ENCODE measurements around the gene TRIM63. TPM values are rescaled to one million over a fixed set of nuclear protein-coding genes. Genes with fewer than 3 reads are reported as not detected.

The TRIM63 gene
- total RNA-seq, 2 donors from 2014 or later = not detected

DNA sequence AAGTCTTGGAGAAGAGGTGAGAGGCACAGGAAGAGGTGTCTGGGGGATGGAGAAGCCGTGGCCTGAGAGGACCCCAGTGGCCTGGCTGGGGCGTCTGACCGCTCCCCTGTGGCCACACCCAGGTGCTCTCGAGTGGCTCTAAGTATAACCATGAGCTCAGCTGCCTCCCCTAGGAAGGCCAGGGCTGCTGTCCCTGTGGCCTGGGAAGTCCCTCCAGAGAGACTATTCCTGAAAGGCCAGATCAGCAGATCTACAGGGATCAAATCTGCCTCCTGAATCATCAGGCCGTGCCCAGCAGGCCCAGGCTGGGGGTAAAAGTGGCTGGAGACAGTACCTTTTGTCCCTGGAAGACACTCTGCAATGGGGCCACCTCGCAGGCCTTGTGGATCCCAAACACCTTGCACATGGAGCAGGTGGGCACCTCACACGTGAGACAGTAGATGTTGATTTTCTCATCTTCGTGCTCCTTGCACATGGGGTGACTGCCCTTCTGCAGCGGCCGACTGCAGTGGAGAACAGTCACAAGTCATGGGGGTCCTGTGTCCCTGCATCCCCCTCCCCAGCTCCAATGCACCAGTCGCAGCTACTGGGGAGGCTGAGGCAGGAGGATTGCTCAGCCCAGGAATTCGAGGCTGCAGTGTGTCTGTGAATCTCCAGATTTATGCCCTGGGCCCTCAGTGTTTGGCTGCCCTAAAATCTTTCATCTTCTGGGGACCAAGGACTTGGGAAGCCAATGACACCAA lies 6.4 kb downstream of the TRIM63 start:
- Mint-ChIP-seq H3K27ac (no peak overlapping the region), H3K36me3 (ENCODE audit: low read depth) (peaks cover 3% of the 10 kb centered on the region), H3K27me3 (peaks cover 52% of the 10 kb centered on the region), H3K4me1 (no peaks in the 10 kb centered on the region), H3K4me3 (no peak overlapping the region)
- ATAC-seq (no peak), DNase-seq (no peak)
- H3K9me3 ChIP-seq (ENCODE audit: control insufficient read depth, low read length, poor library complexity, severe bottlenecking) = no peaks in the 10 kb centered on the region

DNA sequence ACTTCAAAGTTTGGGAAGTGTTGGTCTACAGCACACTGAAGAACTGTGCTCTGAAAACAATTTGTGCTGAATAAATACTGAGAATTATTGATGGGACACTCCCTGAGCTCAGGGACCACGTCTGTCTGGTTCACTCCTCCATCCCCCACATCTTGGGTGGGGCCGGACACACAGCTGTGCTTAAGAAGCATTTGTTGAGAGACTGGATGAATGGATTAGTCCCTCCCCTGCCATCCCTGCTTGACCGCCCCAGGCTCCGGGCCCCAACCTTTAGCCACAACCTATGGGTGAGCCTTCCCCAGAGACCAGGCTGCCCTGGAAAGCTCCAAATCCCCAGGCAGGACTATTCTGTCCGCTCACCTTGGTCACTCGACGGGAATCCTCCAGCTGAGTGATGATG lies 7.5 kb downstream of the TRIM63 start:
- H3K27me3 Mint-ChIP-seq = peaks cover 45% of the 10 kb centered on the region
- ATAC-seq (no peak), DNase-seq (no peak)
- no peak overlapping the region for H3K4me3 Mint-ChIP-seq
- no peak overlapping the region for H3K27ac Mint-ChIP-seq
- H3K36me3 Mint-ChIP-seq (ENCODE audit: low read depth) = peaks cover 3% of the 10 kb centered on the region
- H3K9me3 ChIP-seq (ENCODE audit: control insufficient read depth, low read length, poor library complexity, severe bottlenecking) = no peaks in the 10 kb centered on the region
- H3K4me1 Mint-ChIP-seq = no peaks in the 10 kb centered on the region

DNA sequence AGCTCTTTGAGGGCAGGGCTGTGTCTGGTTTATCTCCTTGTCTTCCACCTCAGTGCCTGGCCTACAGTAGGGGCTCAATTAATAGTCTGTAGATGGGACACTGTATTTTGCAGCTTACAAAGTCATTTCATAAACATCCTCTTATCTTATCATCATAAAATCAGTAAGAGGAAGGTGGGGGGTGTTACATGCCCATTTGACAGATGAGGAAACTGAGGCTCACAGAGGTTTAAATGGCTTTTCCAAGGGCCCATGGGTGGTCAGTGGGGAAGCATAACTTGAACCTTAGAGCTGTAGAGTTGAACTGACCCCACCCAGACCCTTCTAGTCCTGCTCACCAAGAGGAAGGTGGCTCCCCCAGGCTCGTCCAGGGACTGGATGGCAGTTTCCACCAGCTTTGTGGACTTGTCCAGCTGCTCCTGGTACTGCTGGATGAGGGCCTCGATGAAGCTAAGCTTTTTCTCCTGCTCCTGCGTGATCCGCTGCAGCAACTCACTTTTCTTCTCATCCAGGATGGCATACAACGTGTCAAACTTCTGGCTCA lies 9.3 kb downstream of the TRIM63 start:
- DNase-seq = no peak
- no peak overlapping the region for H3K27ac Mint-ChIP-seq
- H3K9me3 ChIP-seq (ENCODE audit: control insufficient read depth, low read length, poor library complexity, severe bottlenecking) = no peaks in the 10 kb centered on the region
- no peaks in the 10 kb centered on the region for H3K4me1 Mint-ChIP-seq
- H3K4me3 Mint-ChIP-seq = no peak overlapping the region
- ATAC-seq = no peak
- peaks cover 3% of the 10 kb centered on the region for H3K36me3 Mint-ChIP-seq (ENCODE audit: low read depth)
- H3K27me3 Mint-ChIP-seq = peaks cover 54% of the 10 kb centered on the region

DNA sequence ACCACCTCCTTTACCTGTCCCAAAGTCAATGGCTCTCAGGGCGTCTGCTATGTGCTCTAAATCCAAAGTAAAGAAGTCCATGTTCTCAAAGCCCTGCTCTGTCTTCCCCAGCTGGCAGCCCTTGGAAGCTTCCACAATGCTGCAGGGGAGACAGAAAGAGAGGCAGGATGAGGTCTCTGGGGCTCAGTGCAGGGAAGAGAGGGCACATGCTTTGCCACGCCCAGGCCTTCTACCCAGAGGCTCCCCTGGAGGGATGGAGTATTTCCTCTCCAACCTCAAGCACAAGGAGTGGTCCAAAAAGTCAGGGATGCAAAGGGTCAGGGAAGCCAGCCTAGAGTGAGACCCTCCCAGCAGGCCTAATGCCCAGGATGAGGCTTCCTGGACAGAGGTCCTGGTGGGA lies 10.2 kb downstream of the TRIM63 start:
- ATAC-seq = no peak
- Mint-ChIP-seq H3K27me3 (peaks cover 58% of the 10 kb centered on the region), H3K4me1 (no peaks in the 10 kb centered on the region), H3K4me3 (no peak overlapping the region), H3K36me3 (ENCODE audit: low read depth) (peaks cover 3% of the 10 kb centered on the region), H3K27ac (no peak overlapping the region)
- no peak for DNase-seq
- H3K9me3 ChIP-seq (ENCODE audit: control insufficient read depth, low read length, poor library complexity, severe bottlenecking) = no peaks in the 10 kb centered on the region

DNA sequence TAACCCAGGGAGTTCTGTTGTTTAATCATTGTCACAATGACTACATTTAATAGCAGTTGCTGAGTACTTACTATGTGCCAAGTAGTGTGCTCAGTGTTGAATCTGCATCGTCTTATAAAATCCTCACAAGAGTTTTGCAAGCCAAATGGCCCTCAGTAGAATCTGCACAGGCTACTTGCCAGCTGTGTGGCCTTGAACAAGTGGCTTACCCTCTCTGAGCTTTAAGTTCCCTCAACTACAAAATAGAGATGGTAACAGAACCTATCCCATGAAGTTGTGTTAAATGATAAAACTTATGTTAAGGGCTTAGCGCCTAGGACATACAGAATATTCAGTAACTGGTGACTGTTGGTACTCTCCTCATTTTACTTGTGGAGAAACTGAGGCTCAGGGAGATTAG lies 12.4 kb downstream of the TRIM63 start:
- Mint-ChIP-seq H3K4me3 (no peak overlapping the region), H3K27ac (no peak overlapping the region), H3K36me3 (ENCODE audit: low read depth) (peaks cover 2% of the 10 kb centered on the region), H3K4me1 (peaks cover 2% of the 10 kb centered on the region), H3K27me3 (peaks cover 64% of the 10 kb centered on the region)
- ATAC-seq (no peak), DNase-seq (no peak)
- no peaks in the 10 kb centered on the region for H3K9me3 ChIP-seq (ENCODE audit: control insufficient read depth, low read length, poor library complexity, severe bottlenecking)

DNA sequence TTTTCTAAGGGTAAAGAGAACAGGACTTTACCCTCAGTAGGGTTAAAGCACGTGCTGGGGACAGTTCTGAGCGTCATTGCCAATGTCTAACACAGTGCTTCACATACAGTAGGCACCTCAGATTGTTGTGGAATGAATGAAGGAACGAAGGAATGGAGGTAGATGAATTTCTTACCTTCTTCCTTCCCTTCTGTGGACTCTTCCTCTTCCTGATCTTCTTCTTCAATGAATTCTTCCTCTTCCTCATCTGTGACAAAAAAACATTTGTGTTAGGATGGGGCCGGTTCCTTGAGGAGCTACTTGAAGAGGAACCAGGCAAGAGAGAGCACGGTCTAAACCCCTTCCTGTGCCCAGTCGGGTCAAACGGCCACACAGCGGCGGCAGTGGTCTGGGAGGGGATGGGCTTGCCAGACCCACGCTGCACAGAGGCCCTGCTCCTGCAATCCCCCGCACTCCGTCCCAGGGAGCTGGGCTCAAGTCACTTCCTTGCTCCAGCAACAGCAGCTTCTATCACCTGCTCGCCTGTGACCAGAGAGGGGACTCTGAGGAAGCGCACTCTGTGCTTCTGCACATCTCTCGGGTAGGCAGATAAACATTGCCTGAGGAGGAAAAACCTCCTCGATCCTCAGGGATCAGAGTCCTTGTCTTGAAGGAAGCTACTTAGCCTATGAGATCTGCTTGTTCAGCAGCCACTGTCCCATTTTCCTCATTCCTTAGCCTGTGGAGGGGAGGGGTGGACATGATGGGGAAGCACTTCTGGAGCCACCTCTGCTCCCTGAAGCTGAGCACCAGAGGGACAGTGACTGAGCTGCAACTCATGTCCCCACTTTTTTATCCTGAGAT lies 13.5 kb downstream of the TRIM63 start:
- H3K27ac Mint-ChIP-seq = no peak overlapping the region
- no peaks in the 10 kb centered on the region for H3K9me3 ChIP-seq (ENCODE audit: control insufficient read depth, low read length, poor library complexity, severe bottlenecking)
- H3K4me1 Mint-ChIP-seq = peaks cover 4% of the 10 kb centered on the region
- peaks cover 64% of the 10 kb centered on the region for H3K27me3 Mint-ChIP-seq
- ATAC-seq = no peak
- H3K4me3 Mint-ChIP-seq = no peak overlapping the region
- DNase-seq = no peak
- peaks cover 4% of the 10 kb centered on the region for H3K36me3 Mint-ChIP-seq (ENCODE audit: low read depth)

DNA sequence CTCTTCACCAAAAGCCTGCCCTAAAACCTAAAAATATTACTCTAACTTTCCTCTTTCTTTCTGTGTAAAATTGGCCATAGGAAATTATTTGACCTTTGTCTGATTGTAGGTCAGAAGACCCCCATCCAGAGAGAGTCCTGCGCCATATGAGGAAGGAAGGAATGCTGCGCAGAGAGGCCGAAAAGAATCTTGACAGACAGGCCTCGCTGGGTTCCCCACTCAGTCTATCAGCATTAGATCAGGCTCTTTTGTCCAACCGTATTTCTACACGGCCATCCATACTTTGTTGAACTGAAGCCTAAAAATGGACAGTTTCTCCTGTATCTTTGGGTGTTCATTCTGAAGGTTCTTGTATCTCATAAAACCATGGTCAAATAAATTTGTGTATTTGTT lies 17.2 kb downstream of the TRIM63 start:
- no peaks in the 10 kb centered on the region for H3K9me3 ChIP-seq (ENCODE audit: control insufficient read depth, low read length, poor library complexity, severe bottlenecking)
- Mint-ChIP-seq H3K27me3 (peaks cover 65% of the 10 kb centered on the region), H3K36me3 (ENCODE audit: low read depth) (peaks cover 4% of the 10 kb centered on the region), H3K4me3 (no peak overlapping the region), H3K4me1 (peaks cover 4% of the 10 kb centered on the region), H3K27ac (no peak overlapping the region)
- no peak for DNase-seq
- no peak for ATAC-seq

DNA sequence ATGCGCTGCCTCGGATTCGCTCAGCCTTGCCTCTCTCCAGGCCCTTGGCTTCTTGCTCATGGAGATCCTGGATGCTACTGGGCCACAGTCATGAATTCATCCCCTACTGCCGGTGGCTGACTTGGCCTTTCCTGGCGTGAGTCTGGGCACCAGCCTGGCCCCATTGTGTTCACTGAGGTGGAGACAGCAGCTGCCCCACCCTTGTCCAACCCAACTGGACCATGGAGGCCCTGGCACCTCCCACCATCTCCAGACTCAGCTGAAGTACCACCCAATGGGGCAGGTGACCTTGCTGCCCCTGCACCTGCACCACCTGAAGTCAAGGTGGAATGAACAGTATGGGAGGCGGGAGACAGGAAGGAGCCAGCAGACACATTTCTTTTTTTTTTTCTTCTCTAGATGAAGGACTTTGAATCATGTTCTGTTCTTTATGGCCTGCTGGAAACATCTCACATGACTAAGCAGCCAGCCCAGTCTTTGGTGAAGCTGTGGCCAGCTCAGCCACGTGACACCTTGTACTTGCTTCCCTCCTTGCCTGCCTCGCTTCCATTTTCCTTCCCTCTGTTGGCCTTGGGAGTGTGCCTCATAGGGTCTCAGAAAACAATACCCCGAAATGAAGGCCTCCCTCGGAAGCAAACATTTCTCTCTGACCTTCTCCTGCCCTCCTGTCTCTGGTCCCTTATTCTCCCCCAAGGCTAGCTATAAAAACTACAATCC lies 17.7 kb downstream of the TRIM63 start:
- DNase-seq = no peak
- no peak overlapping the region for H3K4me3 Mint-ChIP-seq
- peaks cover 10% of the 10 kb centered on the region for H3K36me3 Mint-ChIP-seq (ENCODE audit: low read depth)
- no peak for ATAC-seq
- peaks cover 8% of the 10 kb centered on the region for H3K4me1 Mint-ChIP-seq
- H3K9me3 ChIP-seq (ENCODE audit: control insufficient read depth, low read length, poor library complexity, severe bottlenecking) = no peaks in the 10 kb centered on the region
- peaks cover 70% of the 10 kb centered on the region for H3K27me3 Mint-ChIP-seq
- no peak overlapping the region for H3K27ac Mint-ChIP-seq

DNA sequence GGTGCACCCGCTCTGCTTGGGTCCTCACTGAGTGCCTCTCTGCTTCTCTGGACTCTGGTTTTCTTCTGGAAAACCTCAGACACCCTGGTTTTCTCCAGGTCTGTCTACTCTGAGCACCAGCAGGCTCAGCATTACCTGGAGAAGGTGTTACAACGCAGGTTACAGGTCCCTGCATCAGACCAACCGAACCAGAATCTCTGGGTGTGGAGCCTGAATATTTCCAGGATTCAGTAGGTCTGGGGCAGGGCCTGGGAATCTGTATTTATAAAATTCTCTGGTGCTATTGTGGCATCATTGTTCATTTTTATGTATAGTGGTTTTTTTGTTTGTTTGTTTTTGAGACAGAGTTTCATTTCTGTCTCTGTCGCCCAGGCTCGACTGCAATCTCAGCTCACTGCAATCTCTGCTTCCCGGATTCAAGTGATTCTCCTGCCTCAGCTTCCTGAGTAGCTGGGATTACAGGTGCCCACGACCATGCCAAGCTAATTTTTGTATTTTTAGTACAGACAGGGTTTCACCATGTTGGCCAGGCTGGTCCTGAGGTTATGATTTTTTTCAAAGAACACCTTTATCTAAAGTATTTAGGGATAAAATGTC lies 20.1 kb downstream of the TRIM63 start:
- H3K9me3 ChIP-seq (ENCODE audit: control insufficient read depth, low read length, poor library complexity, severe bottlenecking) = no peaks in the 10 kb centered on the region
- H3K4me3 Mint-ChIP-seq = peak overlapping the region; percentile 45
- peaks cover 10% of the 10 kb centered on the region for H3K36me3 Mint-ChIP-seq (ENCODE audit: low read depth)
- H3K27me3 Mint-ChIP-seq = peaks cover 71% of the 10 kb centered on the region
- ATAC-seq (no peak), DNase-seq (no peak)
- peaks cover 8% of the 10 kb centered on the region for H3K4me1 Mint-ChIP-seq
- H3K27ac Mint-ChIP-seq = no peak overlapping the region

DNA sequence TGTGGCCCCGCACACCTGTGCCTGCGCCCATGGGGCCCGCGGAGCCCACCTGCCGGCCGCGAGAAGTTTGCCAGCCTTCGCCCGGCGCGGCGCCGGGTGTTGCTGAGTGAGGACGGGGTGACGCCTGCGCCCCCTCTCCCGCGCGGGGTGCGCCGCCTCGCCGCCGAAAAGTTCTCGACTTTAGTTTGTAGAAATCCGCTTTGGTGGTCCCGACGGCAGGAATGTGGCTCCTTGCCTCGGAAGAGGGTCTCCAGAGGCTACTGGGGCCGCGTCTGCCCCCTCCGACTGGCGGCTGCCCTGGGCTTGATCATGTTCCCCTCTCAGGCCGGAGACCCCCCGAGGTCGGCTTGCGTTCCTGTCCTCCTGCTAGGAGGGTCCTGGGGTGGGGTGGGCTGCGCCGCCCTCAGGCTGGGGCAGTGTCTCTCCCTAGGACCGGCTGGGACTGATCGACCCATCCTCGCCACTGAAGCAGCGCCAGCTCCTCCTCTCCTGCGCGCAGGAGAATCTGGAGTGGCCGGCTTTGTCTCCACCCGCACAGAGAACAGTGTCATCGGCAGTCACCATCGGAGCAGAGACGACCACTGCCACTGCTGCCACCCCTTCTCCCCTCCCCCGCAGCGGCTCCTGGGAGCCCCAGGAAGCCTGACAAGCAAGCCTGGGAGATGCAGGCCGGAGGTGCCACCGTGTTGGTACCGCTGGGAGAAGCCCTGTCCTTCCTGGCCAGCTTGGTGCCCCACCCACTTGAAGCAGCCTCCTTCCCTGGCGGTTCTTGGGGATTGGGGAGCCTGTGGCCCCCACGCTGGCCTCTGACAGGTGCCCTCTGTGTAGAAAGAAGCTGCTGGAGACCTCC lies 21.0 kb downstream of the TRIM63 start:
- H3K4me1 Mint-ChIP-seq = peaks cover 8% of the 10 kb centered on the region
- no peak for ATAC-seq
- H3K27ac Mint-ChIP-seq = no peak overlapping the region
- peaks cover 10% of the 10 kb centered on the region for H3K36me3 Mint-ChIP-seq (ENCODE audit: low read depth)
- H3K4me3 Mint-ChIP-seq = peak overlapping the region; percentile 45
- H3K9me3 ChIP-seq (ENCODE audit: control insufficient read depth, low read length, poor library complexity, severe bottlenecking) = no peaks in the 10 kb centered on the region
- DNase-seq = no peak
- peaks cover 71% of the 10 kb centered on the region for H3K27me3 Mint-ChIP-seq

DNA sequence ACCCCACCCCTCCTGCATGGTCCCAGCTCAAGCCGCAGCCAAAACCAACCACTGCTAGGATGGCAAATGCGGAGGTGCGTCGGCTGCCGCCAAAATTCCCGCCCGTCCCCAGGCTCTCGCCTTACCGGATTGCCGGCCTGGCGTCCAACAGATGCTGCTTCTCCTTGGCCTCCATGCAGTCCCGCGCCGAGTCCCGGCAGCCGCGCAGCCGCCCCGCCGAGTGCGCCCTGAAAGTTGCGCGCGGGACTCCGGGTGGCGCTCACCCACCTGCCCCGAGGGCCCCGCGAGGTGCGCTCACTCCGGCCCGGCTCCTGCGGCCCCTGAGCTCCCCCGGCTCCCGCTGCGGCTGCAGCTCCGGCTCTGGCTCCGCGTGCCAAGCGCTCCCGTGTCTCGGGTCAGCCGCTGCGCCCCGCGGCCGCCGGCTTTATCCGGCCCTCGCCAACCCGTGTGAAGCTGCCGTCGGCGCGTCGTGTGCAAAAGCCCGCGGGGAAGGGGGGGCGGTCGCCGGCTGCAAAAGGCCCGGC lies 21.6 kb downstream of the TRIM63 start, which contains the start of gene SLC30A2:
Gene SLC30A2 (minus strand): TSS at position 397 of the 524 bp plus-strand sequence. CDS start 222 bp downstream, at position 175.
- Mint-ChIP-seq H3K27ac (no peak within 1 kb of the TSS), H3K4me1 (peaks cover 8% of the 10 kb centered on the region), H3K27me3 (peaks cover 70% of the 10 kb centered on the region), H3K4me3 (peak within 1 kb of the TSS; percentile 55), H3K36me3 (ENCODE audit: low read depth) (peaks cover 10% of the 10 kb centered on the region)
- ATAC-seq (no peak), DNase-seq (no peak)
- no peaks in the 10 kb centered on the region for H3K9me3 ChIP-seq (ENCODE audit: control insufficient read depth, low read length, poor library complexity, severe bottlenecking)

Data from T-helper 17 cell (primary cell).